Calu3 (cell line): Measurements from ENCODE around the gene NBDY. TPM values are rescaled to one million over a fixed set of nuclear protein-coding genes. Genes with fewer than 3 reads are reported as not detected.

Experiments used
- BruUV-seq: library from RNA; stranded (reverse); fragments of 400-500 nt; replicated peaks from 2 replicates; lab custom pipeline; 2021; lab: Mats Ljungman, UMichigan
- CTCF ChIA-PET: fragments of 300-600 bp; sonication (Branson Sonifier 250); formaldehyde crosslinking; loops from one replicate; lab custom pipeline; 2022; ENCODE audit warnings: antibody characterized with exemption; lab: Charles Lee
- DNase-seq: peaks from one replicate; pipeline ENCODE4 v3.0.0; 2022
- H3K27ac Mint-ChIP-seq: one replicate; pipeline ENCODE4 v1.8.0; 2022; ENCODE audit warnings: mixed read lengths; ENCODE audit not compliant: unreplicated experiment
- H3K27me3 Mint-ChIP-seq: one replicate; pipeline ENCODE4 v1.8.0; 2022; ENCODE audit warnings: mixed read lengths; ENCODE audit not compliant: unreplicated experiment
- H3K36me3 Mint-ChIP-seq: one replicate; pipeline ENCODE4 v1.8.0; 2022; ENCODE audit warnings: mild to moderate bottlenecking, moderate library complexity, mixed read lengths; ENCODE audit not compliant: insufficient read depth, unreplicated experiment
- H3K4me1 Mint-ChIP-seq: one replicate; pipeline ENCODE4 v1.8.0; 2022; ENCODE audit warnings: mild to moderate bottlenecking, low read depth, mixed read lengths; ENCODE audit not compliant: unreplicated experiment
- H3K4me3 Mint-ChIP-seq: one replicate; pipeline ENCODE4 v1.8.0; 2022; ENCODE audit warnings: mild to moderate bottlenecking, low read depth, moderate library complexity, mixed read lengths; ENCODE audit not compliant: unreplicated experiment
- H3K9me3 Mint-ChIP-seq: one replicate; pipeline ENCODE4 v1.8.0; 2022; ENCODE audit warnings: low read depth, mixed read lengths; ENCODE audit not compliant: unreplicated experiment
- intact Hi-C: fragments of 100-400 bp; cut with micrococcal nuclease; formaldehyde crosslinking; loops from one replicate; pipeline ENCODE4 v1.10.0; 2022; ENCODE audit not compliant: unreplicated experiment
- total RNA-seq: library from RNA; stranded (reverse); gene quantifications from 2 replicates; pipeline ENCODE4 v1.2.3, GENCODE V29; 2022
- TF ChIP-seq, protein P1 (sequence below): fragments of 200-600 bp; IDR thresholded peaks from one replicate; pipeline ENCODE4 v1.8.0; 2022; ENCODE audit warnings: antibody characterized with exemption; ENCODE audit not compliant: unreplicated experiment

Gene NBDY
- total RNA-seq, 1 experiment from 2014 or later = 57.1 TPM

DNA sequence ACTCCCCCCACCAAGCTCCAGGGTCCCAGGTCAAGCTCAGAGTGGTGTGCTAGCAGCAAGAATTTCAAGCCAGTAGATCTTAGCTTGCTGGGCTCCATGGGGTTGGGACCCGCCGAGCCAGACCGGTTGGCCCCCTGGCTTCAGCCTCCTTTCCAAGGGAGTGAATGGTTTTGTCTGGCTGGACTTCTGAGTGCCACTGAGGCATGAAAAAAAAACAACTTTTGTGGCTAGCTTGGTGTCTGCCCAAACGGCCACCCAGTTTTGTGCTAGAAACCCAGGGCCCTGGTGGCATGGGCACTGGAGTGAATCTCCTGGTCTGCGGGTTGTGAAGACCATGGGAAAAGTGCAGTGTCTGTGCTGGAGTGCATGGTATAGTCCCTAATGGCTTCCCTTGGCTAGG lies 82.6 kb downstream of the NBDY start:
- Mint-ChIP-seq H3K36me3 (no peaks in the 10 kb centered on the region), H3K4me3 (no peak overlapping the region), H3K27me3 (no peaks in the 10 kb centered on the region), H3K27ac (no peak overlapping the region), H3K4me1 (peaks cover 18% of the 10 kb centered on the region), H3K9me3 (no peaks in the 10 kb centered on the region)
- BruUV-seq = no TSS peak
- intact Hi-C loops = no loop called here
- no peak for DNase-seq
- CTCF ChIA-PET = no interaction called here
- TF ChIP-seq, protein P1, sequence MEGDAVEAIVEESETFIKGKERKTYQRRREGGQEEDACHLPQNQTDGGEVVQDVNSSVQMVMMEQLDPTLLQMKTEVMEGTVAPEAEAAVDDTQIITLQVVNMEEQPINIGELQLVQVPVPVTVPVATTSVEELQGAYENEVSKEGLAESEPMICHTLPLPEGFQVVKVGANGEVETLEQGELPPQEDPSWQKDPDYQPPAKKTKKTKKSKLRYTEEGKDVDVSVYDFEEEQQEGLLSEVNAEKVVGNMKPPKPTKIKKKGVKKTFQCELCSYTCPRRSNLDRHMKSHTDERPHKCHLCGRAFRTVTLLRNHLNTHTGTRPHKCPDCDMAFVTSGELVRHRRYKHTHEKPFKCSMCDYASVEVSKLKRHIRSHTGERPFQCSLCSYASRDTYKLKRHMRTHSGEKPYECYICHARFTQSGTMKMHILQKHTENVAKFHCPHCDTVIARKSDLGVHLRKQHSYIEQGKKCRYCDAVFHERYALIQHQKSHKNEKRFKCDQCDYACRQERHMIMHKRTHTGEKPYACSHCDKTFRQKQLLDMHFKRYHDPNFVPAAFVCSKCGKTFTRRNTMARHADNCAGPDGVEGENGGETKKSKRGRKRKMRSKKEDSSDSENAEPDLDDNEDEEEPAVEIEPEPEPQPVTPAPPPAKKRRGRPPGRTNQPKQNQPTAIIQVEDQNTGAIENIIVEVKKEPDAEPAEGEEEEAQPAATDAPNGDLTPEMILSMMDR = no peak

DNA sequence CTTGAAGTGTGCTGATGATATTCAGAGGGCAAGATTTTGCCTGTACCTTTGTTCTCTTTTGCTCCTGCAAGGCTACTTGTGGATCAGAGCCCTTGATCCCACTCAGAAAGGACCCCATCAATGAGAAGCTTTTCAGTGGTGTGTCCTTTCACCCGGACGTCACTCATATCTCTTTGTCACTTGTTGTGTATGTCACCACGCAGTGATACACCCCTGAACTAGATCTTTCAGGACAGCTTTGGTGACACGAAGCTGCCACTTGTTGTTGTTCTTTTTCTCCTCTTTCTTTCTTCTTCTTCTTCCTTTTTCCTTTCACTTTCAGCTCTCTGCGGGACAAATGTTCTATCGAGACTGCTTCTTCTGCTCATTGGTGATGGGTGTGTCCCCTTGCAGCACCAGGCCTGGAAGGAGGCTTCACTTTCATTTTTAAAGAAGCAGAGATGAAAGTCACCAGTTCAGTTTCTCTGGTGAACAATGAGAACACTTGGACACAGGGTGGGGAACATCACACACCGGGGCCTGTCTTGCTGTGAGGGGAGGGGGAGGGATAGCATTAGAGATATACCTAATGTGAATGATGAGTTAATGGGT lies 83.6 kb downstream of the NBDY start:
- TF ChIP-seq, protein P1 = no peak
- peaks cover 18% of the 10 kb centered on the region for H3K4me1 Mint-ChIP-seq
- no TSS peak for BruUV-seq
- intact Hi-C loops = no loop called here
- no peaks in the 10 kb centered on the region for H3K27me3 Mint-ChIP-seq
- no peaks in the 10 kb centered on the region for H3K9me3 Mint-ChIP-seq
- no peaks in the 10 kb centered on the region for H3K36me3 Mint-ChIP-seq
- H3K4me3 Mint-ChIP-seq = no peak overlapping the region
- no peak overlapping the region for H3K27ac Mint-ChIP-seq
- DNase-seq = no peak
- CTCF ChIA-PET = no interaction called here

DNA sequence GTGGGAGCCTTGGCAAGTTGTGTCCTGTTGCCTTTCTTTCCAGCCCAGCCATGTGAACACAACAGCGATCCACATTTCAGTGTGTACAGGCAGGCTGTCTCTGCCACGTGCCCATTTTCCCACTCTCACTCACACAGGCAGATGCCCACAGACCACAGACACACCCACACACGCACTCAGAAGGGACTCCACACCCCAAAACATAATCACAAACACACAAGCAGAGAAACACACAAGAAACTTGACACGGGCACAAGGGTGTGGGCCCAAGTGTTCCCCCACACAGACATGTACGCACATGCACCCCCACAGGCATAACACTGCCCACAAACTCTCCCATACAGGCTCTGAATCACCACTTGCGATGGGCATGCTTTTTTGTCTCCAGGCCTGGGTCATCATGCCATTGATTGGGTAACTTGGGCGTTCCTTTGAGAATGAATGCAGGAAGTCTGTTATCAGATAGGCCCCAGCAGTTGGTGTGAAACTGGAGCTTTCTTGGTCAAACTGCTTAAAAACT lies 84.3 kb downstream of the NBDY start:
- Mint-ChIP-seq H3K4me3 (peak overlapping the region; percentile 38), H3K27ac (no peak overlapping the region), H3K36me3 (no peaks in the 10 kb centered on the region), H3K4me1 (peaks cover 18% of the 10 kb centered on the region), H3K27me3 (no peaks in the 10 kb centered on the region), H3K9me3 (no peaks in the 10 kb centered on the region)
- CTCF ChIA-PET = no interaction called here
- BruUV-seq = no TSS peak
- DNase-seq = no peak
- intact Hi-C loops = no loop called here
- TF ChIP-seq, protein P1 = no peak

DNA sequence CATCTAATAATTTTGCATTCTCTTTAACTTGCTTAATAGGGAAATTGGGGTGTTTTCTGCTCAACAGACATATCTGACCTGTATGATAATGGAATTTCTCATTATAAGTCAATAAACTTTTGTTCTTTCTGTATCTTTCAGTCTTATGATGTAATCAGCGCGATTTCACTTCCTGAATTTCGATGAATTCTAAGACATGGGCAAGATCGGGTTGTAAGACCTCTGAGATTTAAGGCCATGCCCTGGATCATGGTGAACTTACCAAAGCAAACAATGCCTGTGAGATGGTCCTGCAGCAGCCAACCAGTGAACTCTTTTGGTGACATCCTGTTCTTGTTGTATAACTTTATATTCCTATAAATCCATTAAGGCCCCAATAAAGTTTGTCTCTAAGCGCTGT lies 88.1 kb downstream of the NBDY start:
- CTCF ChIA-PET = no interaction called here

More for the DNA sequence above, 88.1 kb downstream of the NBDY start:
- peaks cover 9% of the 10 kb centered on the region for H3K4me1 Mint-ChIP-seq
- TF ChIP-seq, protein P1 = no peak
- no peaks in the 10 kb centered on the region for H3K27me3 Mint-ChIP-seq
- H3K27ac Mint-ChIP-seq = no peak overlapping the region
- no peaks in the 10 kb centered on the region for H3K36me3 Mint-ChIP-seq
- intact Hi-C loops = no loop called here
- no peak overlapping the region for H3K4me3 Mint-ChIP-seq
- no peak for DNase-seq
- BruUV-seq = no TSS peak
- H3K9me3 Mint-ChIP-seq = no peaks in the 10 kb centered on the region
